Sigmoid colon (tissue), 7 donors: ENCODE data around the gene ERGIC1. TPM values are rescaled to one million over a fixed set of nuclear protein-coding genes. Genes with fewer than 3 reads are reported as not detected.
"Not testable (repeated sequence)": the region's sequence is repeated elsewhere in the genome, so short reads cannot be mapped to it uniquely, and the experiment has no call there.

ENCODE experiments used
- DNase-seq: peaks from one replicate; pipeline ENCODE4 v3.0.0-alpha.2; 2019
- H3K27ac ChIP-seq, 4 donors: fragments of 200-600 bp; sonication (generic); one replicate each; pipeline ENCODE4 v1.5.1; 2016 to 2019; ENCODE audit warnings: mild to moderate bottlenecking in 1 of 4
- H3K27me3 ChIP-seq, 3 donors: fragments of 200-600 bp; sonication (generic); one replicate each; pipeline ENCODE4 v1.5.1; 2019; ENCODE audit warnings: mild to moderate bottlenecking in 1 of 3
- H3K36me3 ChIP-seq, 4 donors: fragments of 200-600 bp; sonication (generic); one replicate each; pipeline ENCODE4 v1.5.1; 2016 to 2019
- H3K4me1 ChIP-seq, 4 donors: fragments of 200-600 bp; sonication (generic); one replicate each; pipeline ENCODE4 v1.5.1; 2017 to 2019
- H3K4me3 ChIP-seq, 4 donors: fragments of 200-600 bp; sonication (generic); one replicate each; pipeline ENCODE4 v1.5.1; 2017 to 2019; ENCODE audit warnings: mild to moderate bottlenecking in 2 of 4, moderate library complexity in 1 of 4
- H3K9me3 ChIP-seq, 4 donors: fragments of 200-600 bp in 3 of 4; sonication (generic) in 3 of 4; one replicate each; pipeline versions ENCODE4 v1.5.1 to v1.6.1; 2013 to 2019
- EP300 ChIP-seq, 4 donors: sonication (generic); formaldehyde crosslinking; IDR thresholded peaks; one replicate each; pipeline ENCODE4 v1.6.1; 2017; ENCODE audit warnings: antibody characterized with exemption in 4 of 4
- POLR2A ChIP-seq, 2 donors: fragments of 450-650 bp; IDR thresholded peaks; one replicate each; pipeline ENCODE4 v1.6.1; 2016; ENCODE audit warnings: antibody characterized with exemption in 2 of 2, mild to moderate bottlenecking in 2 of 2, moderate library complexity in 2 of 2
- POLR2AphosphoS5 ChIP-seq, 4 donors: sonication (generic); formaldehyde crosslinking; IDR thresholded peaks; one replicate each; pipeline ENCODE4 v1.6.1; 2017; ENCODE audit warnings: antibody characterized with exemption in 4 of 4
- WGBS, 2 donors: extraction: QIAGEN DNeasy Blood & Tissue Kit; methylation state at CpG; one replicate each; pipeline ENCODE4 v1.1.7; 2013; 5-methylcytosine and 5-hydroxymethylcytosine counted together
- intact Hi-C: fragments of 100-400 bp; cut with DNase I; formaldehyde crosslinking; loops from one replicate; pipeline ENCODE4 v1.15.1; 2023
- polyA plus RNA-seq, 3 donors: library from polyadenylated mRNA; stranded (reverse); fragments of 200-250 nt; gene quantifications; one replicate each; pipeline ENCODE4 v1.2.3, GENCODE V29; 2013
- total RNA-seq, 4 donors: library from RNA; depleted of rRNA; stranded (reverse); fragments of >200 nt; gene quantifications; one replicate each; pipeline ENCODE4 v1.1.0, GENCODE V29; 2016
- TF ChIP-seq, protein P1 (sequence below), 4 experiments: fragments of 450-650 bp in 3 of 4; fragments of 200-600 bp in 1 of 4; IDR thresholded peaks; one replicate each; pipeline ENCODE4 v1.5.1; 2016 to 2019; ENCODE audit warnings: antibody characterized with exemption in 4 of 4, mild to moderate bottlenecking in 3 of 4, moderate library complexity in 2 of 4
- donor health status: healthy with polysubstance abuse.
- donor health status: Bipolar disorder and iron deficiency.
- donor health status: healthy.

Gene ERGIC1
- total and polyA plus RNA-seq, 7 donors: 80.6 to 160 (median 117) TPM

DNA sequence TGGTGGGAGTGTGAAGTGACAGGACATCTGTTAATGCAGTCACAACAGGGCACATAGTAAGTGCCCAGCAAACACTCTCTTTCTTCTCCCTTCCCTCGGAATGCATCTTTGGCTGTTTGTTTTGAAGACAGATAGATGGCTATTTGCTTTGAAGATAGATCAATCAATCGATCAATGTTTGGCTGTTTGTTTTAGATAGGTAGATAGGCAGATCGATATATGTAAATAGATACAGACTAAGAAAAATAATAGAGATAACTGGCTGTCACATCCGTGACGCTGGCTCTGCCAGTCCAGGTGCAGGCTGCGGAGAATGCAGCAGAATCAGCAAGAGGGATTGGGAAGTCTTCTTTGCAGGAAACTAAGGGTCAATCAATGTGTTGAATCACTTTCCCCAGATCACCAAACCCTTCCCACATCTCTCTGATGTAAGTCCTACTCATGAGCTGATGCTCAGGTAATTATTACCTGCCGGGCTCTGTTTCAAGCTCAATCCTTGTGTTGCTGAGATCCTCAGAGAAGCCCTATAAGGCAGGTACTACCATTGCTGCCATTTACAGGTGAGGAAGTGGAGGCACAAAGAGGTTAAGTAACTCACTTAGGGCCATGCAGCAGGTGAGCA is 60.8 kb downstream of the ERGIC1 start:
- TF ChIP-seq POLR2AphosphoS5 (IDR thresholded peaks at IDR 0.05) (no peak), POLR2A (IDR thresholded peaks at IDR 0.05) (no peak), EP300 (IDR thresholded peaks at IDR 0.05) (no peak)
- TF ChIP-seq, protein P1, sequence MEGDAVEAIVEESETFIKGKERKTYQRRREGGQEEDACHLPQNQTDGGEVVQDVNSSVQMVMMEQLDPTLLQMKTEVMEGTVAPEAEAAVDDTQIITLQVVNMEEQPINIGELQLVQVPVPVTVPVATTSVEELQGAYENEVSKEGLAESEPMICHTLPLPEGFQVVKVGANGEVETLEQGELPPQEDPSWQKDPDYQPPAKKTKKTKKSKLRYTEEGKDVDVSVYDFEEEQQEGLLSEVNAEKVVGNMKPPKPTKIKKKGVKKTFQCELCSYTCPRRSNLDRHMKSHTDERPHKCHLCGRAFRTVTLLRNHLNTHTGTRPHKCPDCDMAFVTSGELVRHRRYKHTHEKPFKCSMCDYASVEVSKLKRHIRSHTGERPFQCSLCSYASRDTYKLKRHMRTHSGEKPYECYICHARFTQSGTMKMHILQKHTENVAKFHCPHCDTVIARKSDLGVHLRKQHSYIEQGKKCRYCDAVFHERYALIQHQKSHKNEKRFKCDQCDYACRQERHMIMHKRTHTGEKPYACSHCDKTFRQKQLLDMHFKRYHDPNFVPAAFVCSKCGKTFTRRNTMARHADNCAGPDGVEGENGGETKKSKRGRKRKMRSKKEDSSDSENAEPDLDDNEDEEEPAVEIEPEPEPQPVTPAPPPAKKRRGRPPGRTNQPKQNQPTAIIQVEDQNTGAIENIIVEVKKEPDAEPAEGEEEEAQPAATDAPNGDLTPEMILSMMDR (IDR thresholded peaks at IDR 0.05): no peak
- Histone ChIP-seq H3K27me3 (no peaks in the 10 kb centered on the region), H3K9me3 (no peaks in the 10 kb centered on the region), H3K36me3 (peaks cover 0 to 15% (median 0%) of the 10 kb centered on the region in 4 donors), H3K4me3 (no peak overlapping the region), H3K27ac (peak overlapping the region; percentile 87 to 96 (median 90)), H3K4me1 (peaks cover 0 to 63% (median 56%) of the 10 kb centered on the region in 4 donors)
- no peak for DNase-seq
- intact Hi-C loops: no loop called here
- 88 to 93% methylated on average over 7 of the region's 7 CpGs for WGBS, 2 donors

DNA sequence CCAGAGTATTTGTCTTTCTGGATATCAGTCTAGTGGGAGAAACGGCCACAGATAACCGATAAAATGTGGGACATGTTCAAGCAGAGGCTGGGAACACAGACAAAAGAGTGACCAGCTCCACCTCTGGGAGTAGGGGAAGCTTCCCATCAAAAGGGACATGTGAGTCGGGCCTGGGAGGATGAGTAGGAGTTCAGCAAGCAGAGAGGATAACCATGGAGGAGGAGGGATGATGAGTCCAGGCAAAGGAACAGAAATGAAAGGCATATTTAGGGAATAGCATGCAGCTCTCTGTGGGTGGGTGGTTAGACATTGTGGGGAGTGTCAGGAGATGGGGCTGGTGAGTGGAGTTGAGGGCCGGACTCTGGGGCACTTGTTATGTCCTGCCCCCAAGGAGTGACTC is 61.5 kb downstream of the ERGIC1 start:
- Histone ChIP-seq H3K9me3 (no peaks in the 10 kb centered on the region), H3K36me3 (peaks cover 0 to 10% (median 0%) of the 10 kb centered on the region in 4 donors), H3K27me3 (no peaks in the 10 kb centered on the region), H3K27ac (peak overlapping the region; percentile 87 to 96 (median 90)), H3K4me3 (no peak overlapping the region), H3K4me1 (peaks cover 0 to 65% (median 54%) of the 10 kb centered on the region in 4 donors)
- 92 to 95% methylated on average over 4 of the region's 4 CpGs for WGBS, 2 donors
- intact Hi-C loops: no loop called here
- DNase-seq: no peak
- TF ChIP-seq POLR2AphosphoS5 (IDR thresholded peaks at IDR 0.05) (no peak), POLR2A (IDR thresholded peaks at IDR 0.05) (no peak), EP300 (IDR thresholded peaks at IDR 0.05) (no peak)
- TF ChIP-seq, protein P1 (IDR thresholded peaks at IDR 0.05): no peak

DNA sequence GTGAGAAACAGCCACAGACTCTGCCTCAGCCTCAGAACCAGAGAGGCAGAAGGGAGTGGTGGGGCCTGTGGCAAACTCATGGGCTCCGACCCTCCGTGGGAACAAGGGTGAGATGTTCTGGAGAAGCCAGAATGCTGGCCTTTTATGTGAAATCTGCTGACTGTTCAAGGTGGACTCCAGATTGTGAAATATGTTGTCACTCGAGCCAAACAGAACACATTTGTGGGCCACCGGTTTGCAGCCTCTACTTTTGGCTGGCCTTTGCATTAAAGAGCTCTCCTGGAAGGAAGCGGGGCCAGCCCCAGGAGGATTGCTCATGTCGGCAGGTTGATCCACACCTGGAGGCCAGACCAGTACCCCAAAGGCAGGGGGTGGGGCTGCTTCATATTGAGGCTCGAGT is 62.4 kb downstream of the ERGIC1 start:
- DNase-seq: peak; percentile 77
- no peak for TF ChIP-seq EP300 (IDR thresholded peaks at IDR 0.05)
- no peak for TF ChIP-seq POLR2A (IDR thresholded peaks at IDR 0.05)
- TF ChIP-seq, protein P1 (IDR thresholded peaks at IDR 0.05): no peak
- peak in 2 of 4 donors; percentile 32 to 35 for TF ChIP-seq POLR2AphosphoS5 (IDR thresholded peaks at IDR 0.05)
- H3K4me1 ChIP-seq: peaks cover 0 to 65% (median 53%) of the 10 kb centered on the region in 4 donors
- H3K4me3 ChIP-seq: no peak overlapping the region
- no peaks in the 10 kb centered on the region for H3K27me3 ChIP-seq
- H3K36me3 ChIP-seq: peaks cover 0 to 4% (median 0%) of the 10 kb centered on the region in 4 donors
- intact Hi-C loops: no loop called here
- peak overlapping the region; percentile 87 to 96 (median 90) for H3K27ac ChIP-seq
- H3K9me3 ChIP-seq: no peaks in the 10 kb centered on the region
- WGBS, 2 donors: 88 to 93% methylated on average over 7 of the region's 7 CpGs

DNA sequence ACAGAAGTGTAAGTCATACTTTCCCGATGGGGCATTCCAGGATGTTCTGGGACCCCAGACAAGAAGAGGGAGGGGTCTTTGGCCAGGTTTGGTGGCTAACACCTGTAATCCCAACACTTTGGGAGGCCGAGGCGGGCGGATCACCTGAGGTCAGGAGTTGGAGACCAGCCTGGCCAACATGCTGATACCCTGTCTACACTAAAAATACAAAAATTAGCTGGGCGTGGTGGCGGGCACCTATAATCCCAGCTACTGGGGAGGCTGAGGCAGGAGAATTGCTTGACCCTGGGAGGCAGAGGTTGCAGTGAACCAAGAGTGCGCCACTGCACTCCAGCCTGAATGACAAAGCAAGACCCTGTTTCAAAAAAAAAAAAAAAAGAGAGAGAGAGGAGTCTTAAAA is 63.0 kb downstream of the ERGIC1 start:
- H3K9me3 ChIP-seq, DNase-seq, H3K36me3 ChIP-seq, H3K27me3 ChIP-seq, intact Hi-C loops: not testable (repeated sequence)
- peak overlapping the region; percentile 87 to 96 (median 90) for H3K27ac ChIP-seq
- peaks cover 0 to 65% (median 53%) of the 10 kb centered on the region in 4 donors for H3K4me1 ChIP-seq
- H3K4me3 ChIP-seq: peak overlapping the region in 3 of 4 donors; percentile 6 to 21 (median 13)
- 88 to 94% methylated on average over 7 of the region's 7 CpGs for WGBS, 2 donors

DNA sequence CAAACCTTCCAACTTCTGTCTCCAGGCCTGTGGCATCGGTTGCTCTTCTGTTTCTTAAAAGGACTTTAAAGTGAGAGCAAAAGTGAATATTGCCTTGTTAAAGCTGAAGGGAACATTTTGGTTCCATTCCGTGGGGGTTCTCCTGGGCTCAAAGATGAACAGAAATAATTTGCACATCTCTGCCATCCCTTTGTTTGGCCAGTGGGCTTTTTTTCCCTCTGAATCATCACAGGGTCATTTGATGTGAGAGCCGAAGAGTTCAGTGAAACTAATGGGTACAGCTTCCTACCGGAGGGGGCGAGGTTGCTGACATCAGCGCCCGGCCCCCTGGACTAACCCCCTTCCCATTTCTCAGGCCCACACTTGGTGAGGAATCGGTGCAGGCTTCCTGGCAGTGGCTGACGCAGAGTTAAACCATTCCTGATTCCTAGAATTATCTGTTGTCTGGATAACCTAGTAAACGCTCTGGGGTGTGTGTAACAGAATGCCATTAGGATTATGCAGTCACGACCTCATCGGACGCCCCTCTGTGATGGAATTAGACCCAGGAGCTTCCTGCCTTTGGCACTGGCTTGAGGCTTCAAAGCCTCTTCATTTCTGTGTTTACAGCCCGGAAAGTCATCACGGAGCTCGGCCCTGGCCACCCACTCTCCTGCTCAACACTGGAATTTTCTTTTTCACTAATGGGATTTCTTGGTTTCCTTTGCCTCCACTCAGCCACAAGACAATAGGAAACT is 63.6 kb downstream of the ERGIC1 start:
- 70 to 77% methylated on average over 16 of the region's 16 CpGs for WGBS, 2 donors
- peaks cover 0 to 65% (median 53%) of the 10 kb centered on the region in 4 donors for H3K4me1 ChIP-seq
- intact Hi-C loops: no loop called here
- DNase-seq: no peak
- peak overlapping the region; percentile 87 to 96 (median 90) for H3K27ac ChIP-seq
- peak in 3 of 4 donors; percentile 35 to 79 (median 40) for TF ChIP-seq POLR2AphosphoS5 (IDR thresholded peaks at IDR 0.05)
- TF ChIP-seq, protein P1 (IDR thresholded peaks at IDR 0.05): peak in 1 of 4 experiments; percentile 15
- TF ChIP-seq EP300 (IDR thresholded peaks at IDR 0.05): peak in 3 of 4 donors; percentile 12 to 71 (median 38)
- TF ChIP-seq POLR2A (IDR thresholded peaks at IDR 0.05): no peak
- H3K36me3 ChIP-seq: peaks cover 0 to 4% (median 0%) of the 10 kb centered on the region in 4 donors
- H3K27me3 ChIP-seq: no peaks in the 10 kb centered on the region
- H3K9me3 ChIP-seq: no peaks in the 10 kb centered on the region
- peak overlapping the region in 3 of 4 donors; percentile 6 to 21 (median 13) for H3K4me3 ChIP-seq
